ENCODE results near the gene CIZ1.
A peak's percentile ranks its signal among the peaks of the same experiment; 100 is the strongest.

Gene CIZ1

DNA sequence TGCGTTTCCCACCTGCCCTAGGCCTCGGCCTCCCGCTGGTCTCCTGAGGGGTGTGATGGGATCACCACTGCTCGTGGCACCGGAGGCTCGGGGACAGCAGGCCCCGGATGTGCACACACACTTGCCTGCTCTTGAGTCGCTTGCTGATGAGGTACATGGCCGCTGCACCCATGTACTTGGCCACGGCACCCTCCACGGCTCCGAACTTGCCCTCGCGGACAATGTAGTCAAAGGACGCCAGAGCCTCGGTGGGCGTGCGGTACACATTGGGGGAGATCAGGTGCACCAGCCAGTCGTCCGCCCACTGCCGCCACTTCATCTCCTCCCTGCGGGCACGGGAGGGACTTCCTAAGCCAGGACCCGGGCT is 68.6 kb downstream of the CIZ1 start:
- H3K9me3 Mint-ChIP-seq, result no peaks in the 10 kb centered on the region
- peaks cover 19 to 23% of the 10 kb centered on the region in 2 donors for H3K4me1 Mint-ChIP-seq (ENCODE audit: low read depth in 2 of 2)
- DNase-seq (no peak), ATAC-seq (replicated peaks) (no peak)
- H3K4me3 Mint-ChIP-seq, result no peak overlapping the region
- H3K27ac Mint-ChIP-seq, result no peak overlapping the region
- no peaks in the 10 kb centered on the region for H3K27me3 Mint-ChIP-seq
- peaks cover 29% of the 10 kb centered on the region for H3K36me3 Mint-ChIP-seq (ENCODE audit: insufficient read depth)

DNA sequence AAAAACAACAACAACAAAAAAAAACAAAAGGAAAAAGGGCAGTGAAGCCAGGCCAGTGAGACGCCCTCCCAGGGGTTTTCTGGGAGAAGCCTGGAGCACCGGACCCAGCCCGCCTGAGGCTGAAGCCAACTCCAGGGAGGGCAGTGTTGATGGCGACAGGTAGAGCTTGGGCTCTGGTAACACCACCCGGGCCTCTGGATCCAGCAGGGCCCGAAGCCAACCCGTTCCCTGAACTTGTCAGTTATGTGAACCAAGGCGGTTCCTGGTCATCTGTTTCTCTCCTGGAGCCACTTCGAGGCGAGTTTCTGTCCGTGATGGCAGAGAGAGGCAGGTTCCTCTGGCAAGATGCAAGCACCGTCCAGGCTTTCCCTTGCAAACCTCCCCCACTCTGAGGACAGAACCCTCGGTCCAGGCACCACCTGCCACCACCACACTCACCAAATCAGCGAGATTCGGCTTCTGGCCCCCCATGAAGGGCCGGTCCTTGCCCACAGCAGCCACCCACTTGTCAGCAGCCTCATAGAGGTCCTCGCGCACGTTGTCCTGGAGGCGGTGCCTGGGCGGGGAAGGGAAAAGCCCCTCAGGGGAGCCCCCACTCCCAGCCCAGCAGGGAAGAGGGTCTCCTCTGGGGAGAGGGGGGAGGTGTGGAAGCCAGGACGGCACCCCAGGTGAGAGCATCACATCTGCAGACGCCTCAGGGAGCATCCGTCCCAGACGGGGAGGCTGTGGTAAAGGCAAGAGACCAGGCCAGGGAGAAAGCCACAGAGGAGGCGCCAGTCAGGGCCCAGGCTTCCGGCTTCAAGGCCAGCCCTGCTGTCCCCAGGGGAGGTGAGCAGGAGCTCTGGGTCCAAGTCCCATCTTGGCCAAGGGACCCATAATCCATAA is 69.2 kb downstream of the CIZ1 start:
- Mint-ChIP-seq H3K4me3 (no peak overlapping the region), H3K27ac (peak overlapping the region in 1 of 2 donors; percentile 46), H3K9me3 (no peaks in the 10 kb centered on the region), H3K4me1 (ENCODE audit: low read depth in 2 of 2) (peaks cover 22 to 27% of the 10 kb centered on the region in 2 donors), H3K27me3 (no peaks in the 10 kb centered on the region), H3K36me3 (ENCODE audit: insufficient read depth) (peaks cover 28% of the 10 kb centered on the region)
- DNase-seq, result no peak
- no peak for ATAC-seq (replicated peaks)

DNA sequence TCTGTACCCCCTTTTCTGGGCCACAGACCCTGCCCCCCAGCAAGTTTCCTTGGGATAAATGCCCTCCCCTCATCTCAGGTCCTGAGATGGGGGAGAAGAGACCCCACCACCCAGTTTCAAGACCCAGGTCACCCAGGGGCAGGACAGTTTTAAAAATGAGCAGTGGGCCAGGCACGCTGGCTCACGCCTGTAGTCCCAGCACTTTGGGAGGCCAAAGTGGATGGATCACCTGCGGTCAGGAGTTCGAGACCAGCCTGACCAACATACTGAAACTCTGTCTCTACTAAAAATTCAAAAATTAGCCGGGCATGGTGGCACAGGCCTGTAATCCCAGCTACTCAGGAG is 69.9 kb downstream of the CIZ1 start:
- Mint-ChIP-seq H3K4me3 (no peak overlapping the region), H3K9me3 (no peaks in the 10 kb centered on the region), H3K36me3 (ENCODE audit: insufficient read depth) (peaks cover 25% of the 10 kb centered on the region), H3K4me1 (ENCODE audit: low read depth in 2 of 2) (peaks cover 22 to 27% of the 10 kb centered on the region in 2 donors), H3K27me3 (no peaks in the 10 kb centered on the region), H3K27ac (peak overlapping the region in 1 of 2 donors; percentile 46)
- no peak for DNase-seq
- no peak for ATAC-seq (replicated peaks)

DNA sequence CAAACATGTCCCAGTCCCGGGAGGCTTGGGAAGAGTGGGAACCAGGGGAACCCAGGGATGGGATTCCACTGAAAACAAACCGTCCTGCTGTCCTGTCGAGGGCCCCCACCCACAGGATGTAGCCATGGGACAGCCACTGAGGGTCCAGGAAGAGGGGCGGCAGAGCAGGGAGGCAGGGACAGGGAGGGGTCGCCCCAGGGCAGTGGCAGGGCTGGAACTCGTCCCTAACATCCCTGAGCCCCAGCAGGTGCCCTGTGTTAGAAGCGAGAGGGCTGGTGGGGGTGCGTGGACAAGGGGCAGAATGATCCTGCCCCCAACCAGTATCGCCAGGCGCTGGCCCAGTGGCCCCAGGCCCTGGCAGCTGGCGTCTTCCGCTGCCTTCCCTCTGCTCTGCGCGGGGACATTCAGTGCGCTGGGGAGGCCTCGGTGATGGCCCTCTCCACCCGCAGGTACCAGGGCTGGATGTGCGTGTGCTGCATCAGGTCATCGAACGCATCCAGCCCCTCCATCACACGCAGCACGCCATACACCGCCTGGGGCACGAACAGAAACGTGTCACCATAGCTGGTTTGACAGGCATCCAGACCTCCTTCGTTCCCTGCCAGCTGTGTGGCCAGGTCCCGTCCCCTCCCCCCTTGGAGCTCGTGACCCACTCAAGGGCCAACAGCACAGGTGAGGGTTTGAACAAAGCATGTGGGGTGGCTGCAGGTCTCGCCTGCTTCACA is 70.5 kb downstream of the CIZ1 start:
- H3K4me3 Mint-ChIP-seq, result no peak overlapping the region
- DNase-seq (no peak), ATAC-seq (replicated peaks) (no peak)
- peaks cover 25% of the 10 kb centered on the region for H3K36me3 Mint-ChIP-seq (ENCODE audit: insufficient read depth)
- H3K4me1 Mint-ChIP-seq (ENCODE audit: low read depth in 2 of 2), result peaks cover 17 to 22% of the 10 kb centered on the region in 2 donors
- no peaks in the 10 kb centered on the region for H3K27me3 Mint-ChIP-seq
- H3K9me3 Mint-ChIP-seq, result no peaks in the 10 kb centered on the region
- no peak overlapping the region for H3K27ac Mint-ChIP-seq

DNA sequence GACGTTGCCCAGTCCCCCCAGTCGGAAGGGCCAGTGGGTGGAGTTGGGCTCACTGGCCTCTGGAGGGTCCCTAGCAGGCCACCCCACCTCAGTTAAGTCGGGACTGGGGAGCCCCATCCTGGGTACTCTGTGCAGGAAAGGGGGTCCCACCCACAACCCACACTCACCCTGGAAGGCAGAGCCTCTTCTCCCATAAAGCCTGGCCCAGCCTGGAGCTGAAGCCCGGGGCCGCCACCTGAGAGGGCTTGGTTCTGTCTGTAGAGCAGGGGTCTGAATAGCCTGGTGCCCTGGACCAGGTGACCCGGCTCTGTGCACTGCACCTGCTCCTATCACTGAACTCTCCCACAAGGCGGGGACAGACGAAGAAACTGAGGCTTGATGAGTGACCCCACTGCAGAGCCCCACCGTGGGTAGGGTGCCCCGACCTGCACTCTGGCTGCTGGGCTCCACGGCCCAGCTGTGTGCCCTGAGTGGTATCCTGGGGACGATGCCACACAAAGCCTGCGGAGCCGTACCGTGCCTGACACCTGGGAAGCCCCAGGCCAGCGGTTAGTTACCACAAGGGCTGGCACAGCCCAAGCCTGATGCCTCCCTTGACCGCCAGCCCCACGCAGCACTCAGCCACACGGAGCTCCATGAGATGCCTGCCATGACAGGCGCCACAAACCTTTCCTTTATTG is 71.2 kb downstream of the CIZ1 start:
- H3K36me3 Mint-ChIP-seq (ENCODE audit: insufficient read depth), result peaks cover 25% of the 10 kb centered on the region
- ATAC-seq (replicated peaks) (no peak), DNase-seq (no peak)
- no peaks in the 10 kb centered on the region for H3K27me3 Mint-ChIP-seq
- no peaks in the 10 kb centered on the region for H3K9me3 Mint-ChIP-seq
- no peak overlapping the region for H3K27ac Mint-ChIP-seq
- no peak overlapping the region for H3K4me3 Mint-ChIP-seq
- peaks cover 12 to 15% of the 10 kb centered on the region in 2 donors for H3K4me1 Mint-ChIP-seq (ENCODE audit: low read depth in 2 of 2)

DNA sequence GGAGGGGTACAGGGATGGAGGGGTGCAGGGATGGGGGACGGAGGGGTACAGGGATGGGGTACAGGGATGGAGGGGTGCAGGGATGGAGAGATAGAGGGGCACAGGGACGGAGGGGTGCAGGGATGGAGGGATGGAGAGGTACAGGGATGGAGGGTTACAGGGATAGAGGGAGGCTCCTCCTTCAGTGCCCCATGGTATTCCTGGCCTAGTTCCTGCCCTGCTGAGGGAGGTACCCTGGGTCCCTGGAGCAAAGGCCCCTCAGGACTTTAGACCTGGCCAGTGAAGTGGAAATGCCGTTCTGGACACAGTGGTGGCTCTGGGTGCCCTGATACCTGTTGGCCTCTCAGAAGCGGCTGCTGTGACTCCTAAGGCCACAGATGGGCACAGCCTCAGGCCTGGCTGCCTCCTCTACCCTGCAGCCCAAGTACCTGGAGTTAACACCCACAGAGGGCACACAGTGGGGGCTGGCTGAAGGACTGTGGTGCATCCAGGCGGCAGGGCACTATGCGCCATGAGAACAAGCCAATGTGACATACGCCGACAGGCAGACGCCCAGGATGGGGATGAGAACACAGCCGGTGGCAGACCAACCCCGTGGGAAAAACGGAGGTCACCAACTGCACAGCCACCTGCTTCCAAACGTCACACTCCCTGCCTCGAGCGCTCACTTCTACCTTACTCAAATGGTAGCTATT is 72.3 kb downstream of the CIZ1 start:
- Mint-ChIP-seq H3K4me1 (ENCODE audit: low read depth in 2 of 2) (peaks cover 8 to 12% of the 10 kb centered on the region in 2 donors), H3K36me3 (ENCODE audit: insufficient read depth) (peaks cover 25% of the 10 kb centered on the region), H3K9me3 (no peaks in the 10 kb centered on the region), H3K27me3 (no peaks in the 10 kb centered on the region), H3K27ac (no peak overlapping the region), H3K4me3 (no peak overlapping the region)
- ATAC-seq (replicated peaks) (no peak), DNase-seq (no peak)

DNA sequence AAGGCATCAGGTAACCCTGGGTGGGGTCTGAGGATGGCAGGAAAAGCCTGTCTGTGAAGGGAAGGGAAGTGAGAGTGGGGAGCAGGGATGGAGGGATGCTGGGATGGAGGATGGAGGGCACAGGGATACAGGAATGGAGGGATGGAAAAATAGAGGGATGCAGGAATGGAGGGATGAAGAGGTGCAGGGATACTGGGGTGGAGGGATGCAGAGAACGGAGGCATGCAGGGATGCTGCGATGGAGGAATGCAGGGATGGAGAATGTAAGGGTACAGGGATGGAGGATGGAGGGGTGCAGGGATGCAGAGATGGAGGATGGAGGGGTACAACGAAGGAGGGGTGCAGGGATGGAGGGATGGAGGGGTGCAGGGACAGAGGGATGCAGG is 72.9 kb downstream of the CIZ1 start:
- peak overlapping the region in 1 of 2 donors; percentile 72 for H3K27ac Mint-ChIP-seq
- ATAC-seq (replicated peaks) (no peak), DNase-seq (no peak)
- peaks cover 8 to 12% of the 10 kb centered on the region in 2 donors for H3K4me1 Mint-ChIP-seq (ENCODE audit: low read depth in 2 of 2)
- H3K4me3 Mint-ChIP-seq, result no peak overlapping the region
- no peaks in the 10 kb centered on the region for H3K9me3 Mint-ChIP-seq
- H3K27me3 Mint-ChIP-seq, result no peaks in the 10 kb centered on the region
- H3K36me3 Mint-ChIP-seq (ENCODE audit: insufficient read depth), result peaks cover 22% of the 10 kb centered on the region

DNA sequence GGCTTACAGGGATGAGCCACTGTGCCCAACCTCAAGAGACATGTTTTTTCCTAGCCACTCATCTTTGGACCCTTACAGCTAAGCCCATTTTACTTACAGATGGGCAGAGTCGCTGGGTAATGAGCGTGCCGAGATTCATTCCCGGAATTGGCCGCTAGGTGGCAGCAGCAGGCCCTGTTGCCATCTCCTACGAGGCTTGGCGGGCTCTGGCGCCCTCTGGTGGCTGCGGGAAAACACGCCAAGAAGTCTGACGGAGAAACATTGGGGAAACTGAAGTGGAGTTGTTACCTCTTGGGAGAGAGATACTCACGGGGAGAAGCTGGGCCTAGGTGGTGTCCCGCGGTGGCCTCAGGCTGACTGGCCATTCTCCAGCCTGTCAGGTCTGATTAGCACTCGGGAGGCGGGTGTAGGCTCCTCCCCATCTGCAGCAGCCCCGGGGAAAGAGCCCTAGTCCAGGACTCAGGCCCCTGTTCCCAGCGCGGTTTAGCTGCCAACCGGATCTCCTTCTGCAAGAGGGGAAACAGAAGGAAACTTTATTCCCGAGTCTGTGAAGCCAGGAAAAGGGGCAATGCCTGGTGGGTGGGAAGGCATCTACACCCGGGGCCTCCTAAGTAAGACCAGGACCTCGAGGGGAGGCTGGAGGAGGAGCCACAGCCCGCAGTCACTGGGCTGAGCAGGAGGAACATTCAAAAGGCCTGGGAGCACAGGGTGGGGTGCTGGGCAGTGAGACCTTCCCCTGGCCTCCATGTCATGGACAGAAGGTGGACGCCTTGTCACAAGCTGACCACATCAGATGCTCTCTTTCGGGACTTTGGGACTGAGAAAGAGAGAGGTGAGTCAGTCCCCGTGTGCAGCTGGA is 73.5 kb downstream of the CIZ1 start:
- peak; percentile 97 to 98 (median 97) for DNase-seq
- peaks cover 20% of the 10 kb centered on the region for H3K36me3 Mint-ChIP-seq (ENCODE audit: insufficient read depth)
- H3K27ac Mint-ChIP-seq, result peak overlapping the region in 1 of 2 donors; percentile 72
- H3K4me3 Mint-ChIP-seq, result peak overlapping the region in 1 of 2 donors; percentile 27
- peak; percentile 94 for ATAC-seq (replicated peaks)
- no peaks in the 10 kb centered on the region for H3K9me3 Mint-ChIP-seq
- H3K27me3 Mint-ChIP-seq, result no peaks in the 10 kb centered on the region
- H3K4me1 Mint-ChIP-seq (ENCODE audit: low read depth in 2 of 2), result peaks cover 8 to 12% of the 10 kb centered on the region in 2 donors

DNA sequence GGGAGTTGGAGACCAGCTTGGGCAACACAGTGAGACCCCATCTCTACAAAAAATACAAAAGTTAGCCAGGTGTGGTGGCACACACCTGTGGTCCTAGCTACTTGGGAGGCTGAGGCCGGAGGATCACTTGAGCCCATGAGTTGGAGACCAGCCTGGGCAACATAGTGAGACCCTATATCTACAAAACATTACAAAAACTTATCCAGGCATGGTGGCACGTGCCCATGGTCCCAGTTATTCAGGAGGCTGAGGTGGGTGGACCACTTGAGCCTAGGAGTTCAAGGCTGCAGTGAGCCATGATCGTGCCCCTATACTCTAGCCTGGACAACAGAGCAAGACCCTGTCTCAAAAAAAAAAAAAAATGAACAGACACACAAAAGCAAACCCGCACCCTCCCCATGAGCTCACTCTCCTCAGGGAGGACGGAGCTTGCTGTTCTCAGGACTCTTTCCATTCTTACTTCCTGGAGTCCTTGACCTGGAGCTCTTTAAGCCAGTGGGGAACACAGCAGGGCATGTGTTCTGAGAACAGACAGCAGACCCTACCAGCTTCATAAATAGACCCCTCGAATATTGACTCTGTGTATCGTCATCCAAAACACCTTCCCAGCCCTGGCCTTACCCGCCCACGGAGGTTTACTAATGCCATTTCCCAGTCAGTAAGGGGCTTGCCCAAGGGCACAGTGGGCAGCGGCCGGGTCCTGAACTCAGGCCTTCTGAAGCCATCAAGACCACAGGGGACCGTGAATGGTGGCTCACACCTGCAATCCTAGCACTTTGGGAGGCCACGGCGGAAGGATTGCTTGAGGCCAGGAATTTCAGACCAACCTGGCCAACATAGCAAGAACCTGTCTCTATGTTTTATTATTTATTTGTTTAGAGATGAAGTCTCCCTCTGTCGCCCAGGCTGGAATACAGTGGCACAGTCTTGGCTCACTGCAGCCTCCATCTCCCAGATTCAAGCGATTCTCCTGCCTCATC is 75.0 kb downstream of the CIZ1 start:
- no peak for DNase-seq
- Mint-ChIP-seq H3K9me3 (no peaks in the 10 kb centered on the region), H3K27me3 (no peaks in the 10 kb centered on the region), H3K4me1 (ENCODE audit: low read depth in 2 of 2) (peaks cover 8 to 12% of the 10 kb centered on the region in 2 donors), H3K4me3 (no peak overlapping the region), H3K36me3 (ENCODE audit: insufficient read depth) (peaks cover 10% of the 10 kb centered on the region), H3K27ac (no peak overlapping the region)
- no peak for ATAC-seq (replicated peaks)

Data from effector memory CD8-positive, alpha-beta T cell (primary cell).